Liver (tissue), 9 donors: ENCODE results near the gene ZSWIM8. TPM values are rescaled to one million over a fixed set of nuclear protein-coding genes. Genes with fewer than 3 reads are reported as not detected.

ENCODE experiments used
- DNase-seq: peaks from one replicate; pipeline ENCODE4 v3.0.0-alpha.2; 2017; ENCODE audit warnings: low spot score
- H3K27ac ChIP-seq, 2 donors: one replicate each; pipeline ENCODE4 v1.7.0; 2013; ENCODE audit warnings: inconsistent platforms in 2 of 2, low read length in 2 of 2, control low read depth in 1 of 2, low read depth in 1 of 2, mild to moderate bottlenecking in 1 of 2
- H3K27me3 ChIP-seq, 4 donors: one replicate each; pipeline versions ENCODE4 v1.6.1 to v1.7.0; 2013; ENCODE audit warnings: low read length in 3 of 4, inconsistent platforms in 1 of 4, mild to moderate bottlenecking in 1 of 4, moderate library complexity in 1 of 4; ENCODE audit not compliant: control insufficient read depth in 4 of 4, insufficient read depth in 4 of 4
- H3K36me3 ChIP-seq, 4 donors: one replicate each; pipeline versions ENCODE4 v1.6.1 to v1.7.0; 2013; ENCODE audit warnings: low read length in 3 of 4, mild to moderate bottlenecking in 3 of 4, low read depth in 1 of 4, moderate library complexity in 1 of 4; ENCODE audit not compliant: control insufficient read depth in 4 of 4, insufficient read depth in 3 of 4
- H3K4me1 ChIP-seq, 4 donors: one replicate each; pipeline versions ENCODE4 v1.6.1 to v1.7.0; 2013; ENCODE audit warnings: low read length in 3 of 4, mild to moderate bottlenecking in 3 of 4, moderate library complexity in 1 of 4; ENCODE audit not compliant: control insufficient read depth in 4 of 4, insufficient read depth in 4 of 4
- H3K4me3 ChIP-seq, 3 donors: one replicate each; pipeline versions ENCODE4 v1.6.1 to v1.7.0; 2013; ENCODE audit warnings: low read length in 3 of 3, control low read depth in 1 of 3, low read depth in 1 of 3, mild to moderate bottlenecking in 1 of 3
- H3K9ac ChIP-seq, 2 donors: one replicate each; pipeline ENCODE4 v1.7.0; 2013; ENCODE audit warnings: low read length in 2 of 2, mild to moderate bottlenecking in 2 of 2, moderate library complexity in 2 of 2, control low read depth in 1 of 2, low read depth in 1 of 2
- H3K9me3 ChIP-seq, 4 donors: one replicate each; pipeline versions ENCODE4 v1.6.1 to v1.7.0; 2013; ENCODE audit warnings: low read length in 3 of 4; ENCODE audit not compliant: control insufficient read depth in 4 of 4
- EGR1 ChIP-seq, 2 donors: IDR thresholded peaks; 2 replicates each; pipeline ENCODE4 v1.6.1; 2016 to 2018; ENCODE audit warnings: antibody characterized with exemption in 2 of 2, low read depth in 2 of 2
- GABPA ChIP-seq, 2 donors: IDR thresholded peaks in 1 of 2; conservative IDR thresholded peaks in 1 of 2; 2 replicates each; pipeline ENCODE4 v1.6.1; 2016; ENCODE audit warnings: antibody characterized with exemption in 2 of 2, mild to moderate bottlenecking in 1 of 2, moderate library complexity in 1 of 2
- JUND ChIP-seq, 2 donors: IDR thresholded peaks; 2 replicates each; pipeline ENCODE4 v1.6.1; 2016; ENCODE audit warnings: antibody characterized with exemption in 2 of 2
- MAX ChIP-seq: IDR thresholded peaks from 2 replicates; pipeline ENCODE4 v1.6.1; 2016; ENCODE audit warnings: antibody characterized with exemption
- NR2F2 ChIP-seq: IDR thresholded peaks from 2 replicates; pipeline ENCODE4 v1.6.1; 2016; ENCODE audit warnings: antibody characterized with exemption
- RAD21 ChIP-seq, 2 donors: IDR thresholded peaks; 2 replicates each; pipeline ENCODE4 v1.6.1; 2016; ENCODE audit warnings: antibody characterized with exemption in 2 of 2, mild to moderate bottlenecking in 2 of 2
- REST ChIP-seq: IDR thresholded peaks from 2 replicates; pipeline ENCODE4 v1.6.1; 2016; ENCODE audit warnings: antibody characterized with exemption, mild to moderate bottlenecking
- TAF1 ChIP-seq: conservative IDR thresholded peaks from 2 replicates; pipeline ENCODE4 v1.6.1; 2016; ENCODE audit warnings: antibody characterized with exemption, mild to moderate bottlenecking
- YY1 ChIP-seq: IDR thresholded peaks from 2 replicates; pipeline ENCODE4 v1.6.1; 2016; ENCODE audit warnings: antibody characterized with exemption, mild to moderate bottlenecking
- ZBTB33 ChIP-seq: IDR thresholded peaks from 2 replicates; pipeline ENCODE4 v1.6.1; 2016; ENCODE audit warnings: antibody characterized with exemption
- polyA plus RNA-seq, 2 donors: library from polyadenylated mRNA; stranded (reverse) in 1 of 2; unstranded in 1 of 2; fragments of 200-250 nt in 1 of 2; fragments of >200 nt in 1 of 2; fragmentation: Nextera tagmentation in 1 of 2; extraction: Ambion mirVana in 1 of 2; gene quantifications; one replicate each; pipeline versions ENCODE4 v1.2.1 to v1.2.3, GENCODE V29; 2013 to 2015
- total RNA-seq, 2 donors: library from RNA; depleted of rRNA; stranded (reverse); fragments of >200 nt; gene quantifications; one replicate each; pipeline ENCODE4 v1.2.3, GENCODE V29; 2014
- TF ChIP-seq, protein P1 (sequence below): fragments of 150-350 bp; IDR thresholded peaks from 2 replicates; pipeline ENCODE4 v1.5.1; 2017; ENCODE audit warnings: improper control_type of control experiment, low read depth, low read length; ENCODE audit not compliant: missing input control
- donor health status: healthy.
- donor health status: healthy.
- donor health status: healthy.
- donor health status: healthy.
- donor health status: healthy.

Gene ZSWIM8
- total and polyA plus RNA-seq, 4 donors = 33.3 to 66.2 (median 44.4) TPM

DNA sequence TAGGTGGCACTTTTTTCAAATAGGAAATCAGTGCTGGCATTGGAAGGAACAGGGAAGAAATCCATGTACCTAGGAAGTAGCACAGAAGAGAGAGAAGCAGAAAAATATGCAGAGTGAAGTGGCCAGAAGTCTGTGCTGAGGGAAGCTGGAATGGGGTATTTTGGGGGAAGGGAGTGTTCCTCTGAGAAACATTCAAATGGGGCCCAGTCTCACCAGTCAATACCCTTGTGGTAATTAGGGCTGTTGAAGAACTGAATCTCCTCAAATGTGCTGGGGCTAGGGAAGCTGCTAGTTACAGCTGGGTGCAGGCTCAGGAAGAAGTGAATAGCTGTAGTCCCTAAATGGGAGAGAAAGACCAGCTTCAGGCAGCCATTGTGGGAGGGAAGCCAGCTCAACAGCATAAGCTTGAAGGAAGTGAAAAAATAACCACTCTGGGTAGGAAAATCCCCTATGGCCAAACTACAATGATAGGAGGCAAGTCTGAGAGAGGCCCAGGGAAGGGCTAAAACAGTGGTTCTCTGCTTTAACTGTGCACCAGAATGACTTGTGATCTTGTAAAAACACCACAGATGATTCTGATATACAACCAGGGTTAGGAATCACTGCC, 18.4 kb downstream of the ZSWIM8 start:
- no peak overlapping the region for H3K27ac ChIP-seq

More for the DNA sequence above, 18.4 kb downstream of the ZSWIM8 start:
- H3K4me1 ChIP-seq = peaks cover 0 to 4% (median under 1%) of the 10 kb centered on the region in 4 donors
- H3K9me3 ChIP-seq = no peaks in the 10 kb centered on the region
- H3K9ac ChIP-seq = no peak overlapping the region
- H3K36me3 ChIP-seq = peaks cover 17 to 79% (median 59%) of the 10 kb centered on the region in 4 donors
- no peaks in the 10 kb centered on the region for H3K27me3 ChIP-seq
- no peak overlapping the region for H3K4me3 ChIP-seq
- TF ChIP-seq TAF1 (no peak), ZBTB33 (no peak), MAX (no peak), RAD21 (IDR thresholded peaks at IDR 0.05) (no peak), EGR1 (IDR thresholded peaks at IDR 0.05; ENCODE audit: low read depth in 2 of 2) (no peak), REST (no peak), YY1 (no peak), NR2F2 (no peak), GABPA (IDR thresholded peaks at IDR 0.05 in 1 of 2, conservative IDR thresholded peaks at IDR 0.05 in 1 of 2) (no peak), JUND (IDR thresholded peaks at IDR 0.05) (no peak)
- TF ChIP-seq, protein P1, sequence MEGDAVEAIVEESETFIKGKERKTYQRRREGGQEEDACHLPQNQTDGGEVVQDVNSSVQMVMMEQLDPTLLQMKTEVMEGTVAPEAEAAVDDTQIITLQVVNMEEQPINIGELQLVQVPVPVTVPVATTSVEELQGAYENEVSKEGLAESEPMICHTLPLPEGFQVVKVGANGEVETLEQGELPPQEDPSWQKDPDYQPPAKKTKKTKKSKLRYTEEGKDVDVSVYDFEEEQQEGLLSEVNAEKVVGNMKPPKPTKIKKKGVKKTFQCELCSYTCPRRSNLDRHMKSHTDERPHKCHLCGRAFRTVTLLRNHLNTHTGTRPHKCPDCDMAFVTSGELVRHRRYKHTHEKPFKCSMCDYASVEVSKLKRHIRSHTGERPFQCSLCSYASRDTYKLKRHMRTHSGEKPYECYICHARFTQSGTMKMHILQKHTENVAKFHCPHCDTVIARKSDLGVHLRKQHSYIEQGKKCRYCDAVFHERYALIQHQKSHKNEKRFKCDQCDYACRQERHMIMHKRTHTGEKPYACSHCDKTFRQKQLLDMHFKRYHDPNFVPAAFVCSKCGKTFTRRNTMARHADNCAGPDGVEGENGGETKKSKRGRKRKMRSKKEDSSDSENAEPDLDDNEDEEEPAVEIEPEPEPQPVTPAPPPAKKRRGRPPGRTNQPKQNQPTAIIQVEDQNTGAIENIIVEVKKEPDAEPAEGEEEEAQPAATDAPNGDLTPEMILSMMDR = no peak
- no peak for DNase-seq
